NB4 (cell line): Measurements from ENCODE around the gene OLFML1.

Experiments
- MYC ChIP-seq: IDR thresholded peaks from 2 replicates; pipeline ENCODE4 v1.6.1; 2011; ENCODE audit warnings: low read depth, low read length
- POLR2A ChIP-seq: IDR thresholded peaks from 2 replicates; pipeline ENCODE4 v1.6.1; 2011; ENCODE audit warnings: mild to moderate bottlenecking; ENCODE audit not compliant: insufficient read length; ENCODE audit errors: extremely low read depth
- TF ChIP-seq, protein P1 (sequence below): IDR thresholded peaks from one replicate; pipeline ENCODE4 v1.5.1; 2012; ENCODE audit warnings: low read depth, low read length
- TF ChIP-seq, protein P2 (sequence below): IDR thresholded peaks from 2 replicates; pipeline ENCODE4 v1.6.1; 2011; ENCODE audit warnings: low read depth, low read length

DNA sequence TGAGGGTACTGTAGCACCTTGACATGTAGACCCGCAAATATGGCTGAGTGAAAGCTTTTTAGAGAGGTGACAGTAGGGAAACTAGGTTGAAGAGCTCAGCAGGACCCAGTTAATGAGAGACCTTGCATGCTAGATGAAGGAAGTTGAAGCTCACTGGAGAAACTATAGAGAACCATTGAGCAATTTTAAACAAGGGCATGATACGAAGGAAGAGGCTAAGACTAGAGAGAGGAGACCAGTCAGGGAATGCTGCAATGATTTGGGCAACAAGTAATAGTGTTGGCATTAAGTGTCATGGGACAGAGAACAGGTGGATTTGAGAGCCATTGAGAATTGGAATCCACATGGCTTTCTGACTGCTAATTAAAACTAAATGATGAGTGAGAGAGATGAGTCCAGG, 4.1 kb downstream of the OLFML1 start:
- TF ChIP-seq POLR2A (no peak), MYC (no peak)
- TF ChIP-seq, protein P1, sequence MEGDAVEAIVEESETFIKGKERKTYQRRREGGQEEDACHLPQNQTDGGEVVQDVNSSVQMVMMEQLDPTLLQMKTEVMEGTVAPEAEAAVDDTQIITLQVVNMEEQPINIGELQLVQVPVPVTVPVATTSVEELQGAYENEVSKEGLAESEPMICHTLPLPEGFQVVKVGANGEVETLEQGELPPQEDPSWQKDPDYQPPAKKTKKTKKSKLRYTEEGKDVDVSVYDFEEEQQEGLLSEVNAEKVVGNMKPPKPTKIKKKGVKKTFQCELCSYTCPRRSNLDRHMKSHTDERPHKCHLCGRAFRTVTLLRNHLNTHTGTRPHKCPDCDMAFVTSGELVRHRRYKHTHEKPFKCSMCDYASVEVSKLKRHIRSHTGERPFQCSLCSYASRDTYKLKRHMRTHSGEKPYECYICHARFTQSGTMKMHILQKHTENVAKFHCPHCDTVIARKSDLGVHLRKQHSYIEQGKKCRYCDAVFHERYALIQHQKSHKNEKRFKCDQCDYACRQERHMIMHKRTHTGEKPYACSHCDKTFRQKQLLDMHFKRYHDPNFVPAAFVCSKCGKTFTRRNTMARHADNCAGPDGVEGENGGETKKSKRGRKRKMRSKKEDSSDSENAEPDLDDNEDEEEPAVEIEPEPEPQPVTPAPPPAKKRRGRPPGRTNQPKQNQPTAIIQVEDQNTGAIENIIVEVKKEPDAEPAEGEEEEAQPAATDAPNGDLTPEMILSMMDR = no peak
- TF ChIP-seq, protein P2, sequence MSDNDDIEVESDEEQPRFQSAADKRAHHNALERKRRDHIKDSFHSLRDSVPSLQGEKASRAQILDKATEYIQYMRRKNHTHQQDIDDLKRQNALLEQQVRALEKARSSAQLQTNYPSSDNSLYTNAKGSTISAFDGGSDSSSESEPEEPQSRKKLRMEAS = no peak
